A549 (cell line): ENCODE data around the gene CKS2. TPM values are rescaled to one million over a fixed set of nuclear protein-coding genes. Genes with fewer than 3 reads are reported as not detected.
"Not testable (repeated sequence)": the region's sequence is repeated elsewhere in the genome, so short reads cannot be mapped to it uniquely, and the experiment has no call there.

Source experiments
- ATAC-seq, 2 experiments: fragments of 200-7000 bp in 1 of 2; fragments of >200 bp in 1 of 2; cut with Nextera tagmentation in 1 of 2; cut with Tn5 transposase in 1 of 2; 3 replicates each; pipeline versions ENCODE4 v1.8.0 to v1.9.1; 2018 to 2020; ENCODE audit warnings: mild to moderate bottlenecking in 1 of 2, moderate library complexity in 1 of 2
- CTCF ChIA-PET: fragments of 300-600 bp; sonication (Branson Sonifier 250); formaldehyde crosslinking; extraction: SDS; loops from one replicate; lab custom pipeline; 2021; ENCODE audit warnings: antibody characterized with exemption, inconsistent platforms; lab: Yijun Ruan, JAX
- POLR2A ChIA-PET: fragments of 350-600 bp; formaldehyde crosslinking; extraction: SDS; loops from one replicate; lab custom pipeline; 2021; ENCODE audit warnings: antibody characterized with exemption, inconsistent platforms; lab: Yijun Ruan, JAX
- DNase-seq, 2 experiments: peaks; one replicate each; pipeline versions ENCODE4 v3.0.0 to v3.0.0-alpha.2; 2011 to 2016; ENCODE audit warnings: low read depth in 1 of 2, low spot score in 1 of 2
- FAIRE-seq: peaks from 2 replicates; lab custom pipeline; 2011; peaks lifted over from hg19 to GRCh38; lab: Jason Lieb, UNC
- H3K27ac ChIP-seq, 2 experiments: fragments of >200 bp; sonication (Bioruptor Twin); formaldehyde crosslinking; 3 replicates each; pipeline ENCODE4 v1.5.1; 2016 to 2017
- H3K4me1 ChIP-seq: fragments of >200 bp; sonication (Bioruptor Twin); formaldehyde crosslinking; 3 replicates; pipeline ENCODE4 v1.6.1; 2016
- H3K4me2 ChIP-seq: fragments of >200 bp; sonication (Bioruptor Twin); formaldehyde crosslinking; 3 replicates; pipeline ENCODE4 v1.6.1; 2016
- H3K4me3 ChIP-seq: fragments of >200 bp; sonication (Bioruptor Twin); formaldehyde crosslinking; 3 replicates; pipeline ENCODE4 v1.5.1; 2016
- H3K9me3 ChIP-seq: fragments of >200 bp; sonication (Bioruptor Twin); formaldehyde crosslinking; 3 replicates; pipeline ENCODE4 v1.6.1; 2016
- BHLHE40 ChIP-seq: IDR thresholded peaks from 2 replicates; pipeline ENCODE4 v1.6.1; 2012; ENCODE audit warnings: low read depth, low read length, inconsistent platforms
- CEBPB ChIP-seq, 2 experiments: fragments of >200 bp in 1 of 2; sonication (Bioruptor Twin) in 1 of 2; formaldehyde crosslinking in 1 of 2; IDR thresholded peaks; 2 replicates each; pipeline ENCODE4 v1.6.1; 2012 to 2016
- CHD4 ChIP-seq: fragments of 200-600 bp; sonication (generic); IDR thresholded peaks from 2 replicates; pipeline ENCODE4 v1.6.1; 2016; ENCODE audit warnings: antibody characterized with exemption, mild to moderate bottlenecking, borderline replicate concordance
- EHMT2 ChIP-seq: fragments of 200-600 bp; sonication (generic); IDR thresholded peaks from 2 replicates; pipeline ENCODE4 v1.6.1; 2016; ENCODE audit warnings: antibody characterized with exemption, low read depth, mild to moderate bottlenecking, moderate library complexity
- FOSB ChIP-seq: fragments of 250-450 bp; sonication (Bioruptor Pico); IDR thresholded peaks from 2 replicates; pipeline ENCODE4 v1.5.0; 2020; ENCODE audit warnings: mild to moderate bottlenecking, moderate library complexity
- FOXS1 ChIP-seq: fragments of 250-450 bp; sonication (Bioruptor Pico); IDR thresholded peaks from 2 replicates; pipeline ENCODE4 v1.5.0; 2020; ENCODE audit warnings: mild to moderate bottlenecking, moderate library complexity
- GATA3 ChIP-seq: IDR thresholded peaks from 2 replicates; pipeline ENCODE4 v1.6.1; 2012; ENCODE audit warnings: borderline replicate concordance
- HOXA7 ChIP-seq: fragments of 250-450 bp; sonication (Bioruptor Pico); IDR thresholded peaks from 2 replicates; pipeline ENCODE4 v1.5.0; 2020; ENCODE audit warnings: mild to moderate bottlenecking, moderate library complexity
- HOXB13 ChIP-seq: fragments of 250-450 bp; sonication (Bioruptor Pico); IDR thresholded peaks from 2 replicates; pipeline ENCODE4 v1.5.0; 2020; ENCODE audit warnings: low read depth, mild to moderate bottlenecking, moderate library complexity
- MAFK ChIP-seq: fragments of 450-650 bp; IDR thresholded peaks from 2 replicates; pipeline ENCODE4 v1.6.1; 2014; ENCODE audit not compliant: partially characterized antibody
- MAZ ChIP-seq: fragments of 150-350 bp; IDR thresholded peaks from 2 replicates; pipeline ENCODE4 v1.6.1; 2014; ENCODE audit warnings: antibody characterized with exemption, low read depth, low read length, borderline replicate concordance
- MYC ChIP-seq: IDR thresholded peaks from 2 replicates; pipeline ENCODE4 v1.6.1; 2012; ENCODE audit warnings: mild to moderate bottlenecking, inconsistent platforms, low read length, improper control_type of control experiment, borderline replicate concordance
- NPAS2 ChIP-seq: fragments of 250-450 bp; sonication (Bioruptor Pico); IDR thresholded peaks from 2 replicates; pipeline ENCODE4 v1.8.0; 2022; ENCODE audit warnings: mild to moderate bottlenecking, moderate library complexity, borderline replicate concordance
- POLR2AphosphoS2 ChIP-seq: conservative IDR thresholded peaks from 2 replicates; pipeline ENCODE4 v1.6.1; 2012; ENCODE audit warnings: low read length, improper control_type of control experiment, inconsistent platforms
- RAD21 ChIP-seq, 2 experiments: fragments of >200 bp in 1 of 2; sonication (Bioruptor Twin) in 1 of 2; formaldehyde crosslinking in 1 of 2; IDR thresholded peaks in 1 of 2; conservative IDR thresholded peaks in 1 of 2; 2 replicates in 1 of 2; 3 replicates in 1 of 2; pipeline ENCODE4 v1.6.1; 2012 to 2018; ENCODE audit warnings: inconsistent platforms in 1 of 2
- TFCP2L1 ChIP-seq: fragments of 250-450 bp; sonication (Bioruptor Pico); IDR thresholded peaks from 2 replicates; pipeline ENCODE4 v1.5.0; 2021; ENCODE audit warnings: mild to moderate bottlenecking
- TP53 ChIP-seq: fragments of 250-450 bp; sonication (Bioruptor Pico); IDR thresholded peaks from 2 replicates; pipeline ENCODE4 v1.5.0; 2021; ENCODE audit warnings: mild to moderate bottlenecking, moderate library complexity
- ZSCAN20 ChIP-seq: fragments of 250-450 bp; sonication (Bioruptor Pico); IDR thresholded peaks from 2 replicates; pipeline ENCODE4 v1.8.0; 2022; ENCODE audit warnings: mild to moderate bottlenecking, moderate library complexity
- WGBS: methylation state at CpG from one replicate; pipeline ENCODE4 v1.1.6; 2017; ENCODE audit errors: missing lambda C conversion rate; 5-methylcytosine and 5-hydroxymethylcytosine counted together
- polyA plus RNA-seq, 4 experiments: library from polyadenylated mRNA; depleted of rRNA in 3 of 4; stranded (reverse); fragments of >200 nt; fragmentation: RNase III in 1 of 4; extraction: RNeasy Plus Mini Kit Qiagen cat#74134 plus additional on column Dnase treatment in 1 of 4; gene quantifications; 2 replicates in 3 of 4; 3 replicates in 1 of 4; pipeline ENCODE4 v1.2.3, GENCODE V29; 2011 to 2017
- TF ChIP-seq, protein P1 (sequence below): fragments of 250-450 bp; sonication (Bioruptor Pico); IDR thresholded peaks from 2 replicates; pipeline ENCODE4 v1.5.0; 2020; ENCODE audit warnings: low read depth, mild to moderate bottlenecking, moderate library complexity
- TF ChIP-seq, protein P2 (sequence below): fragments of >200 bp; sonication (Bioruptor Twin); formaldehyde crosslinking; IDR thresholded peaks from 3 replicates; pipeline ENCODE4 v1.5.1; 2016
- TF ChIP-seq, protein P3 (sequence below): IDR thresholded peaks from 2 replicates; pipeline ENCODE4 v1.6.1; 2012
- TF ChIP-seq, protein P4 (sequence below): fragments of 450-650 bp; IDR thresholded peaks from 2 replicates; pipeline ENCODE4 v1.6.1; 2014; ENCODE audit warnings: antibody characterized with exemption
- TF ChIP-seq, protein P5 (sequence below): fragments of 250-450 bp; sonication (Bioruptor Pico); IDR thresholded peaks from 2 replicates; pipeline ENCODE4 v1.5.0; 2021; ENCODE audit warnings: mild to moderate bottlenecking, moderate library complexity, borderline replicate concordance
- TF ChIP-seq, protein P6 (sequence below): IDR thresholded peaks from 2 replicates; pipeline ENCODE4 v1.6.1; 2012

Gene CKS2
- polyA plus RNA-seq, 2 of the 4 experiments (the other 2 are of a cell fraction): 515 to 576 TPM

DNA sequence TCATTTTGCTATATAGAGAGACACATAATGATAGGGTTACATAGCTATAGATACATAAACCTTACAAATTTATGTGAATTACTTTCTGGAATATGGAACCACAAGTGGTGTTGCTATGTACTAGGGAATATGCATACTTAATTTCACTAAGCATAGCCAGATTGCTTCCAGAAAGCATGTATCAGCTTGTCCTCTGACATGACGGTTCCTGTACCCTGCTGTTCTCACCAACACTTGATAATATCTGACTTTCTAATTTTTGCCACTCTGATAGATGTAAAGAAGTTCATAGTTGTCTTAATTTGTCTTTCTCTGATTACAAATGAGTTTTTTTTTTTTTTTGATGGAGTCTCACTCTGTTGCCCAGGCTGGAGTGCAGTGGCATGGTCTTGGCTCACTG lies 18.0 kb upstream of the CKS2 start:
- ChIA-PET POLR2A (no interaction called here), CTCF (no interaction called here)
- Histone ChIP-seq H3K4me2 (no peak overlapping the region), H3K9me3 (peaks cover 8% of the 10 kb centered on the region; the same call in 1 of the 3 replicates), H3K4me3 (no peak overlapping the region), H3K4me1 (no peaks in the 10 kb centered on the region), H3K27ac (no peak overlapping the region)
- 62% methylated on average over 1 of the region's 1 CpG for WGBS
- no peak for DNase-seq
- TF ChIP-seq, protein P1, sequence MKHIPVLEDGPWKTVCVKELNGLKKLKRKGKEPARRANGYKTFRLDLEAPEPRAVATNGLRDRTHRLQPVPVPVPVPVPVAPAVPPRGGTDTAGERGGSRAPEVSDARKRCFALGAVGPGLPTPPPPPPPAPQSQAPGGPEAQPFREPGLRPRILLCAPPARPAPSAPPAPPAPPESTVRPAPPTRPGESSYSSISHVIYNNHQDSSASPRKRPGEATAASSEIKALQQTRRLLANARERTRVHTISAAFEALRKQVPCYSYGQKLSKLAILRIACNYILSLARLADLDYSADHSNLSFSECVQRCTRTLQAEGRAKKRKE: no peak
- TF ChIP-seq, protein P2, sequence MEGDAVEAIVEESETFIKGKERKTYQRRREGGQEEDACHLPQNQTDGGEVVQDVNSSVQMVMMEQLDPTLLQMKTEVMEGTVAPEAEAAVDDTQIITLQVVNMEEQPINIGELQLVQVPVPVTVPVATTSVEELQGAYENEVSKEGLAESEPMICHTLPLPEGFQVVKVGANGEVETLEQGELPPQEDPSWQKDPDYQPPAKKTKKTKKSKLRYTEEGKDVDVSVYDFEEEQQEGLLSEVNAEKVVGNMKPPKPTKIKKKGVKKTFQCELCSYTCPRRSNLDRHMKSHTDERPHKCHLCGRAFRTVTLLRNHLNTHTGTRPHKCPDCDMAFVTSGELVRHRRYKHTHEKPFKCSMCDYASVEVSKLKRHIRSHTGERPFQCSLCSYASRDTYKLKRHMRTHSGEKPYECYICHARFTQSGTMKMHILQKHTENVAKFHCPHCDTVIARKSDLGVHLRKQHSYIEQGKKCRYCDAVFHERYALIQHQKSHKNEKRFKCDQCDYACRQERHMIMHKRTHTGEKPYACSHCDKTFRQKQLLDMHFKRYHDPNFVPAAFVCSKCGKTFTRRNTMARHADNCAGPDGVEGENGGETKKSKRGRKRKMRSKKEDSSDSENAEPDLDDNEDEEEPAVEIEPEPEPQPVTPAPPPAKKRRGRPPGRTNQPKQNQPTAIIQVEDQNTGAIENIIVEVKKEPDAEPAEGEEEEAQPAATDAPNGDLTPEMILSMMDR: no peak
- no peak for TF ChIP-seq HOXB13 (CRISPR knock-in tag)
- no peak for TF ChIP-seq MAFK
- TF ChIP-seq FOSB (CRISPR knock-in tag): no peak
- TF ChIP-seq, protein P3, sequence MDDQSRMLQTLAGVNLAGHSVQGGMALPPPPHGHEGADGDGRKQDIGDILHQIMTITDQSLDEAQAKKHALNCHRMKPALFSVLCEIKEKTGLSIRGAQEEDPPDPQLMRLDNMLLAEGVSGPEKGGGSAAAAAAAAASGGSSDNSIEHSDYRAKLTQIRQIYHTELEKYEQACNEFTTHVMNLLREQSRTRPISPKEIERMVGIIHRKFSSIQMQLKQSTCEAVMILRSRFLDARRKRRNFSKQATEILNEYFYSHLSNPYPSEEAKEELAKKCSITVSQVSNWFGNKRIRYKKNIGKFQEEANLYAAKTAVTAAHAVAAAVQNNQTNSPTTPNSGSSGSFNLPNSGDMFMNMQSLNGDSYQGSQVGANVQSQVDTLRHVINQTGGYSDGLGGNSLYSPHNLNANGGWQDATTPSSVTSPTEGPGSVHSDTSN: no peak
- TF ChIP-seq, protein P4, sequence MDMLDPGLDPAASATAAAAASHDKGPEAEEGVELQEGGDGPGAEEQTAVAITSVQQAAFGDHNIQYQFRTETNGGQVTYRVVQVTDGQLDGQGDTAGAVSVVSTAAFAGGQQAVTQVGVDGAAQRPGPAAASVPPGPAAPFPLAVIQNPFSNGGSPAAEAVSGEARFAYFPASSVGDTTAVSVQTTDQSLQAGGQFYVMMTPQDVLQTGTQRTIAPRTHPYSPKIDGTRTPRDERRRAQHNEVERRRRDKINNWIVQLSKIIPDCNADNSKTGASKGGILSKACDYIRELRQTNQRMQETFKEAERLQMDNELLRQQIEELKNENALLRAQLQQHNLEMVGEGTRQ: no peak
- TF ChIP-seq HOXA7: no peak
- no peak for TF ChIP-seq BHLHE40
- TF ChIP-seq, protein P5, sequence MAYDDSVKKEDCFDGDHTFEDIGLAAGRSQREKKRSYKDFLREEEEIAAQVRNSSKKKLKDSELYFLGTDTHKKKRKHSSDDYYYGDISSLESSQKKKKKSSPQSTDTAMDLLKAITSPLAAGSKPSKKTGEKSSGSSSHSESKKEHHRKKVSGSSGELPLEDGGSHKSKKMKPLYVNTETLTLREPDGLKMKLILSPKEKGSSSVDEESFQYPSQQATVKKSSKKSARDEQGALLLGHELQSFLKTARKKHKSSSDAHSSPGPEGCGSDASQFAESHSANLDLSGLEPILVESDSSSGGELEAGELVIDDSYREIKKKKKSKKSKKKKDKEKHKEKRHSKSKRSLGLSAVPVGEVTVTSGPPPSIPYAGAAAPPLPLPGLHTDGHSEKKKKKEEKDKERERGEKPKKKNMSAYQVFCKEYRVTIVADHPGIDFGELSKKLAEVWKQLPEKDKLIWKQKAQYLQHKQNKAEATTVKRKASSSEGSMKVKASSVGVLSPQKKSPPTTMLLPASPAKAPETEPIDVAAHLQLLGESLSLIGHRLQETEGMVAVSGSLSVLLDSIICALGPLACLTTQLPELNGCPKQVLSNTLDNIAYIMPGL (CRISPR knock-in tag): no peak
- no peak for TF ChIP-seq MYC
- no peak for TF ChIP-seq FOXS1 (CRISPR knock-in tag)
- TF ChIP-seq TFCP2L1 (CRISPR knock-in tag): no peak
- no peak for TF ChIP-seq EHMT2
- TF ChIP-seq, protein P6, sequence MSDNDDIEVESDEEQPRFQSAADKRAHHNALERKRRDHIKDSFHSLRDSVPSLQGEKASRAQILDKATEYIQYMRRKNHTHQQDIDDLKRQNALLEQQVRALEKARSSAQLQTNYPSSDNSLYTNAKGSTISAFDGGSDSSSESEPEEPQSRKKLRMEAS: no peak
- TF ChIP-seq MAZ: no peak
- no peak for TF ChIP-seq POLR2AphosphoS2
- TF ChIP-seq CEBPB (IDR thresholded peaks at IDR 0.05): no peak
- TF ChIP-seq RAD21 (conservative IDR thresholded peaks at IDR 0.05 in 1 of 2, IDR thresholded peaks at IDR 0.05 in 1 of 2): no peak
- TF ChIP-seq CHD4: no peak
- FAIRE-seq: no peak
- no peak for ATAC-seq

DNA sequence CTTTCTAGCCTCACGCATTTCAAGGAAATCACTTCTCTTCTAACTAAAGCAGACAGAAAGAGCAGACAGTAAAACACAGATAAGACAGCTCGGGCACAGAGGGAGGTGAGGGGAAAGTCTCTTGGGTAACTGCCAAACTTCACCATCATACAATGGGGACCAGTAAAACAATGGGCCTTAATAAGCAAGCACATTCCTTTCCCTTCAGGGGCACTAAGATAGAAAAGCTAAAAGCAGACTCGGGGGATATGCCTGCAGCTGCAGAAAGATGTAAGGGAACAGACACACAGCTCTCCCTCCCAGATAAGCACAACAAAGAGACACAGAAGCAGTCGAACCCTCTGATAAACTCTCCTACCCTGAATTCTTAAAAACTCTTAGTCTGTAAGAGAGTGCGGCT lies 15.6 kb upstream of the CKS2 start:
- CTCF ChIA-PET: no interaction called here
- no peak for ATAC-seq
- Histone ChIP-seq H3K9me3 (peaks cover 8% of the 10 kb centered on the region; the same call in 1 of the 3 replicates), H3K4me2 (no peak overlapping the region), H3K4me1 (no peaks in the 10 kb centered on the region), H3K27ac (no peak overlapping the region), H3K4me3 (no peak overlapping the region)
- FAIRE-seq: no peak
- POLR2A ChIA-PET: no interaction called here
- TF ChIP-seq CEBPB (IDR thresholded peaks at IDR 0.05) (no peak), NPAS2 (no peak), HOXA7 (no peak), GATA3 (no peak), ZSCAN20 (CRISPR knock-in tag) (no peak), HOXB13 (CRISPR knock-in tag) (no peak), TP53 (CRISPR knock-in tag) (no peak), EHMT2 (no peak), POLR2AphosphoS2 (no peak)
- DNase-seq: no peak
- WGBS: 63% methylated on average over 5 of the region's 5 CpGs

DNA sequence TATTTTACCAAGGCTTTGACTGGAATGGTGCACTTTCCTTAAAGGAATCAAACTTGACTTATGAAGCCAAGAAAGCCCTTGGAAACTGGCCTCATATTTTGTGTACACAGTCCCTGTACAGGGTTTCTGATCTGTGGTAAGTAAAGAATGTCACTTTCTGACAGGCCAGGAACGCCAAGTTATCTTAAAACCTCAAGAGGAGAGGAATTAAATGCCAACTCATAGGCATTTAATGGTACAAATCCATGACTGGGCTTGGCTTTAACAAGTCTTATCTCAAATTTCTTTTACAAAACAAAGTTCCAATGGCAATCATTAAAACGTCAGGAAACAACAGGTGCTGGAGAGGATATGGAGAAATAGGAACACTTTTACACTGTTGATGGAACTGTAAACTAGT lies 9.0 kb upstream of the CKS2 start:
- POLR2A ChIA-PET, H3K9me3 ChIP-seq, DNase-seq, H3K4me3 ChIP-seq, ATAC-seq, FAIRE-seq, CTCF ChIA-PET, H3K4me1 ChIP-seq, H3K4me2 ChIP-seq, H3K27ac ChIP-seq: not testable (repeated sequence)
- 92% methylated on average over 2 of the region's 2 CpGs for WGBS
